PFSK-1 (cell line): Measurements from ENCODE around the gene GFOD1.

ENCODE experiments used
- FOXP2 ChIP-seq: optimal IDR thresholded peaks from 2 replicates; pipeline ENCODE3; 2011; ENCODE audit warnings: borderline replicate concordance, control low read depth, inconsistent platforms; ENCODE audit not compliant: insufficient read depth; ENCODE audit errors: extremely low read length, extremely low read depth
- POLR2AphosphoS5 ChIP-seq: IDR thresholded peaks from 2 replicates; pipeline ENCODE4 v1.6.1; 2012; ENCODE audit warnings: low read depth, mild to moderate bottlenecking, control low read depth, low read length, moderate library complexity
- SIN3A ChIP-seq: IDR thresholded peaks from 2 replicates; pipeline ENCODE4 v1.6.1; 2012; ENCODE audit warnings: mild to moderate bottlenecking, low read length, moderate library complexity, borderline replicate concordance; ENCODE audit not compliant: insufficient read depth
- TAF1 ChIP-seq: IDR thresholded peaks from 2 replicates; pipeline ENCODE4 v1.6.1; 2012; ENCODE audit warnings: low read length, control low read depth, borderline replicate concordance; ENCODE audit not compliant: insufficient read depth
- TF ChIP-seq, protein P1 (sequence below), 2 experiments: IDR thresholded peaks; 2 replicates each; pipeline versions ENCODE4 v1.6.1 to v1.8.0; 2011 to 2012; ENCODE audit warnings: low read depth in 2 of 2, low read length in 2 of 2, control low read depth in 1 of 2, inconsistent platforms in 1 of 2, mild to moderate bottlenecking in 1 of 2, moderate library complexity in 1 of 2; ENCODE audit not compliant: insufficient read depth in 1 of 2

Gene GFOD1

GRCh38 chr6:13469693-13470092 lies 17.7 kb downstream of the GFOD1 start:
- TF ChIP-seq SIN3A (no peak), POLR2AphosphoS5 (no peak), FOXP2 (no peak), TAF1 (no peak)
- TF ChIP-seq, protein P1, sequence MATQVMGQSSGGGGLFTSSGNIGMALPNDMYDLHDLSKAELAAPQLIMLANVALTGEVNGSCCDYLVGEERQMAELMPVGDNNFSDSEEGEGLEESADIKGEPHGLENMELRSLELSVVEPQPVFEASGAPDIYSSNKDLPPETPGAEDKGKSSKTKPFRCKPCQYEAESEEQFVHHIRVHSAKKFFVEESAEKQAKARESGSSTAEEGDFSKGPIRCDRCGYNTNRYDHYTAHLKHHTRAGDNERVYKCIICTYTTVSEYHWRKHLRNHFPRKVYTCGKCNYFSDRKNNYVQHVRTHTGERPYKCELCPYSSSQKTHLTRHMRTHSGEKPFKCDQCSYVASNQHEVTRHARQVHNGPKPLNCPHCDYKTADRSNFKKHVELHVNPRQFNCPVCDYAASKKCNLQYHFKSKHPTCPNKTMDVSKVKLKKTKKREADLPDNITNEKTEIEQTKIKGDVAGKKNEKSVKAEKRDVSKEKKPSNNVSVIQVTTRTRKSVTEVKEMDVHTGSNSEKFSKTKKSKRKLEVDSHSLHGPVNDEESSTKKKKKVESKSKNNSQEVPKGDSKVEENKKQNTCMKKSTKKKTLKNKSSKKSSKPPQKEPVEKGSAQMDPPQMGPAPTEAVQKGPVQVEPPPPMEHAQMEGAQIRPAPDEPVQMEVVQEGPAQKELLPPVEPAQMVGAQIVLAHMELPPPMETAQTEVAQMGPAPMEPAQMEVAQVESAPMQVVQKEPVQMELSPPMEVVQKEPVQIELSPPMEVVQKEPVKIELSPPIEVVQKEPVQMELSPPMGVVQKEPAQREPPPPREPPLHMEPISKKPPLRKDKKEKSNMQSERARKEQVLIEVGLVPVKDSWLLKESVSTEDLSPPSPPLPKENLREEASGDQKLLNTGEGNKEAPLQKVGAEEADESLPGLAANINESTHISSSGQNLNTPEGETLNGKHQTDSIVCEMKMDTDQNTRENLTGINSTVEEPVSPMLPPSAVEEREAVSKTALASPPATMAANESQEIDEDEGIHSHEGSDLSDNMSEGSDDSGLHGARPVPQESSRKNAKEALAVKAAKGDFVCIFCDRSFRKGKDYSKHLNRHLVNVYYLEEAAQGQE (IDR thresholded peaks at IDR 0.05; ENCODE audit: insufficient read depth in 1 of 2, low read depth in 2 of 2, low read length in 2 of 2) = no peak

GRCh38 chr6:13468839-13469238 lies 18.6 kb downstream of the GFOD1 start:
- TF ChIP-seq POLR2AphosphoS5 = no peak
- no peak for TF ChIP-seq FOXP2
- no peak for TF ChIP-seq SIN3A
- TF ChIP-seq TAF1 = no peak
- TF ChIP-seq, protein P1 (IDR thresholded peaks at IDR 0.05; ENCODE audit: insufficient read depth in 1 of 2, low read depth in 2 of 2, low read length in 2 of 2) = no peak

DNA sequence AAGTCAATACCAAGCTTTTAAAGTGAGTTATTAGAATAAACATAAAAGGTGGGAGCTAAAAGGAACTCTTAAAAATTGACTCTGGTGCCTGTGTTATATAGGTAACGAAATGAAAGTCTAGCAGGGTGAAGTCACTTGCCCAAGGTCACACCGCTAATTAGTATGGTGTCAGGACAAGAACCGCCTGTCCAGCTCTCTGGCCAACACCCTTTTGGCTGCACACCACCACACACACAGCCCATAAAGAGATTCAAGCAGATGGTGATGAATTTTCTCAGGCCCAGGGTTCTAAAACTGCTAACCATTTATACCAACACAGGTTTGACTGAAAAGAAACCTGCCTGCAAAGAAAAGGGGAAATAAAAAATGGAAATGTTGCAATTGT lies 20.2 kb downstream of the GFOD1 start:
- TF ChIP-seq, protein P1 (IDR thresholded peaks at IDR 0.05; ENCODE audit: insufficient read depth in 1 of 2, low read depth in 2 of 2, low read length in 2 of 2) = no peak

DNA sequence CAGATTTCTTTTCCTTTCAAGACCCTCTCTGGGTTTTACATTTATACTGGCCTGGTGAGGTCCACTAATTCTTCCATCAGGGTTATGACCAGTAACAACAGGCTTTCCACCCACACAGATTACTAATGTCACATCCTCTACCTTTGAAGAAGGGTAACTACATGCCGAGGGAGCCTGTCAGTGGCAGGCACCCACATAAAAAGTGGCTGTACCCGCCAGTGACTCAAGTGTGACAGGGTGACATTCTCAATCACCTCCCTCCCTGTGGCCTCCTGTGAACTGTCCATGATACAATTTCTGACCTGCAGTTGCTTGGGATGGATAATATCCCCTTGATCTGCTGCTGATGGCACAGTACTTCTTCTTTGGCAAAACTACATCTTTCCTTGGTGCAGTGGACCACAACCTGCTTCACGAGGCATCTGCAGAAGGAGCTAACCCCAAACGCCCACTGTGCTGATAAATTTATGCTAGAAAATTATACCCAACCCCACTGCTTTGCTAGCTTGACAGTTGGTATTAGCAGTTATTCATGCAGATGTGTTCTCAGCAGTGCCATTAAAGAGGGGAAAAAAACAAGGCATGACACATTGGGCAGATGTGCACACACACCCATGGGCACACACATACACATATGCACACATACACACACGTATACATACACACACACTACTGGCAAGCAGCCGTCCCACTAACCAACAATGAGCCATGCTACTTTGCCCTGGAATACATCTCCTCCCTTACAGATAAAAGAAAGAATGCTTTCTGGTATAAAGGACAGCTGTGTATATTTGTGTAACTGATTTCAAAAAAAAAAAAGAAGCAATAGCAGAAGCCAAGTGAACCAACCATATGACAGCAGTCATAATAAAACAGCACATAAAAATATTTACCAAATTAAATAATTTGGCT lies 20.8 kb downstream of the GFOD1 start:
- TF ChIP-seq FOXP2 = no peak
- no peak for TF ChIP-seq TAF1
- TF ChIP-seq SIN3A = no peak
- no peak for TF ChIP-seq POLR2AphosphoS5
- TF ChIP-seq, protein P1 (IDR thresholded peaks at IDR 0.05; ENCODE audit: insufficient read depth in 1 of 2, low read depth in 2 of 2, low read length in 2 of 2) = no peak

GRCh38 chr6:13465734-13466133 lies 21.7 kb downstream of the GFOD1 start:
- TF ChIP-seq SIN3A = no peak
- TF ChIP-seq, protein P1 (IDR thresholded peaks at IDR 0.05; ENCODE audit: insufficient read depth in 1 of 2, low read depth in 2 of 2, low read length in 2 of 2) = no peak
- TF ChIP-seq POLR2AphosphoS5 = no peak
- no peak for TF ChIP-seq FOXP2
- TF ChIP-seq TAF1 = no peak
